AG04449 (cell line): ENCODE results near the gene LOXL4.

Source experiments
- CTCF ChIA-PET: fragments of 350-600 bp; formaldehyde crosslinking; extraction: SDS; loops from one replicate; lab custom pipeline; 2021; ENCODE audit warnings: antibody characterized with exemption; lab: Yijun Ruan, JAX
- POLR2A ChIA-PET: fragments of 400-600, 350-600 bp; formaldehyde crosslinking; extraction: SDS; loops from one replicate; lab custom pipeline; 2020; ENCODE audit warnings: antibody characterized with exemption, inconsistent platforms; lab: Yijun Ruan, JAX
- DNase-seq: peaks from one replicate; pipeline ENCODE4 v3.0.0-alpha.2; 2010; ENCODE audit warnings: low read depth, low spot score
- H3K4me3 ChIP-seq: 2 replicates; pipeline ENCODE4 v1.5.1; 2011; ENCODE audit warnings: low read depth, mild to moderate bottlenecking, control low read depth, low read length
- CTCF ChIP-seq: IDR thresholded peaks from one replicate; pipeline ENCODE4 v1.5.1; 2011; ENCODE audit warnings: mild to moderate bottlenecking, moderate library complexity, low read length, control low read depth, inconsistent platforms; ENCODE audit not compliant: insufficient read depth; ENCODE audit errors: missing control alignments

The LOXL4 gene

GRCh38 chr10:98201760-98202159, 66.2 kb downstream of the LOXL4 start:
- ChIA-PET POLR2A (no interaction called here), CTCF (no interaction called here)
- no peak for DNase-seq
- no peak overlapping the region for H3K4me3 ChIP-seq
- no peak for TF ChIP-seq CTCF
